Measurements from ENCODE around the gene ZNF48. TPM values are rescaled to one million over a fixed set of nuclear protein-coding genes. Genes with fewer than 3 reads are reported as not detected.

The ZNF48 gene
- total RNA-seq = 10.5 and 10.9 TPM in 2 replicates

DNA sequence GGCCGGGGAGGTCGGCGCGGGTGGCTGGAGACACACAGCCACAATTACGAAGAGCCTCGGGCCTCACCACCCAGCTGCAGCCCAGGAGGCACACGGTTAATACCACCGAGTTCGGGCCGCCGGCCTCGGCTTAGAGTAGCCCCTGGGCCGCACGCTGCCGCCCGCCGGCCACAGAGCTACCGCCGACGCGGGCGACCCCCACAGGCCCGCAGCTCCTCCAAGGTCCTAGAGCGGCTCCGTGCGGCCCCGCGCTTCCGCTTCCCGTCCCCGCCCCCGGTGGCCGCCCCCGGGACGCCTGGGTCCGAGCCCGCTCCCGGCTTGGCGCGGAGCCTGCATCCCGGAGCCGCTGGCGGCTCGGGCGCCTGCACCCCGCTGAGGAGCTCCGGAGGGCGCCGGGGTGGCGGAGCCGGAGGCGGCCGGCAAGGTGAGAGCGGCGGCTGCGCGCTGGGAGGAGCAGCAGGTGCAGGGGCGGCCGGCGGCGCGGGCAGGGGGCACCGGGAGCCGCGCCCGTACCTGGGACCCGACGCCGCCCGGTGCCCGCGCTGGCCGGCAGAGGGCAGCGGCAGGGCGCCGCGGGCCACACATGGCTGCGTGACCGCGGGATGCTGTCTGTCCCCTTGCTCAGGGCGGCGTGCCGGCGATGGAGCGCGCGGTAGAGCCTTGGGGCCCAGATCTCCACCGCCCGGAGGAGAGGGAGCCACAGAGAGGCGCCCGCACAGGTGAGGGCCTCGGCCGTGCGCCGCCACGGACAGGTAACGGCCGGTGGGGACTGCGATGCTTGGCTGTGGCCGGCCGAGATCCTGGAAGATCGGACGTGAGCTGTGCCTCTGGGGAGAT lies at the start of gene ZNF48:
TSS of gene ZNF48 (plus strand) at position 266 of the 837 bp plus-strand sequence. CDS start at position 641, 375 bp downstream.

GRCh38 chr16:30355144-30355953 lies 39.9 kb upstream of the ZNF48 start, which contains the start of gene CD2BP2:
Gene CD2BP2 (minus strand): TSS chr16:30355308. CDS start chr16:30354681, 627 bp downstream.

GRCh38 chr16:30370456-30371247 lies 24.6 kb upstream of the ZNF48 start, which contains the start of gene TBC1D10B:
Gene TBC1D10B (minus strand): TSS chr16:30370494. CDS start chr16:30370183, 311 bp downstream.

DNA sequence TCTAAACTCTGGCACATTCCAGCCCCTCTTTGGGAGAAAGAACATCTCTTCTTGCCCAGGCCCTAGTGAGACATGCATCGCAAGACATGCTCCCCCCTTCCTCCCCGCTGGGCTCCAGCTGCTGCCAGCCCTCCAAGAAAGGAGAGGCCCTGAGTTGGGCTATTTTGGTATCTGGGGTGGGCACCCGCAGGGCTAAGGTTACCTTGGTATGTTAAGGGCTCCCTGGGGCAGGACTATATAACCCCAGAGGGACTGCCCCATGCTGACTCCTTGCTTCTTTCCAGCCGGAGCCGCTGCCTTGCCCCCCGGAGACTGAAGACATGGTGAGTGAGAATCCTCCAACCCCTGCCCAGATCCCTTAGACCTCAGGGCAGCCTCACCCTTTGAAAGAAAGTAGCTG lies 20.7 kb upstream of the ZNF48 start, which contains the start of gene MYL11:
TSS of gene MYL11 (plus strand) at position 265 of the 400 bp plus-strand sequence. CDS start at position 321, 56 bp downstream.

GRCh38 chr16:30382111-30382881 lies 12.9 kb upstream of the ZNF48 start, which contains the start of gene SEPTIN1:
Gene SEPTIN1 (minus strand): TSS chr16:30382561. CDS start chr16:30382542, 19 bp downstream.

GRCh38 chr16:30407102-30407803 lies 12.0 kb downstream of the ZNF48 start, which contains the start of gene ZNF771:
Gene ZNF771 (plus strand): TSS chr16:30407606. CDS start chr16:30408054, 448 bp downstream.

DNA sequence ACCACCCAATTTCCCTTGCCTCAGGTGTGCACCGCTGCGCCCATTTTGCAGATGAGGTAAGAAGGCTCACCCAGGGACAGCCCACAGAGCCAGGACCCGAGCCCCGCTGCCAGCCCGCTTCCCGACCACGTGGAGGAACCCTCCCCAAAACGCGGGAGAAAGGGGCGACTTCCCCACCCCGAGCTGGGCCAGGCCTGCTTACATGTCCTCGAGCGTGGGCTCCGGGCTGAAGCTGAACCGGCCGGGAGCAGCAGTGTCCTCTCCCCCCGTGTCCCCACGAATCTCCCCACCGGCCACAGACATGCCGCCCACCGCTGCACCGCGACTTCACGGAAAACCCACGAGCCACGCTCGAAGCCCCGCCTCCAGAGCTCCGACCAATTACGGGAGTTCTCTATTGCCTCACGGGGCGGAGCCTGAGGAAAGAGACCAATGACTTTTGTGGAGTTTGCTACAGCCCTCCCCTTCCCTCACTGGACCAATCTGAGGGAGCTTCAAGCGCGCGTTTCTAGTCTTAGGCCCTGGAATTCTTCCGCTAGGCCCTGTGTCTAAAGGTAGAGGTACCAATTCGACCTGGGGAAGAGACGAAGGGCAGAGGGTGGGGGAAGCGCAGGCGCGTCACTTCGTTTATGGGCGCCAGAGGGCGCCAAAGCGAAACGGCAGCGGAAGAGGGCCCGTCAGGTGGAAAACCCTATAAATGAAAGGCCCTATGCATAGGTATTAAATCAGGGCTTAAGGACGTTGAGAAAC lies 34.6 kb downstream of the ZNF48 start, which contains the start of gene DCTPP1:
TSS of gene DCTPP1 (minus strand) at position 353 of the 750 bp plus-strand sequence. CDS start at position 303, 50 bp downstream.

DNA sequence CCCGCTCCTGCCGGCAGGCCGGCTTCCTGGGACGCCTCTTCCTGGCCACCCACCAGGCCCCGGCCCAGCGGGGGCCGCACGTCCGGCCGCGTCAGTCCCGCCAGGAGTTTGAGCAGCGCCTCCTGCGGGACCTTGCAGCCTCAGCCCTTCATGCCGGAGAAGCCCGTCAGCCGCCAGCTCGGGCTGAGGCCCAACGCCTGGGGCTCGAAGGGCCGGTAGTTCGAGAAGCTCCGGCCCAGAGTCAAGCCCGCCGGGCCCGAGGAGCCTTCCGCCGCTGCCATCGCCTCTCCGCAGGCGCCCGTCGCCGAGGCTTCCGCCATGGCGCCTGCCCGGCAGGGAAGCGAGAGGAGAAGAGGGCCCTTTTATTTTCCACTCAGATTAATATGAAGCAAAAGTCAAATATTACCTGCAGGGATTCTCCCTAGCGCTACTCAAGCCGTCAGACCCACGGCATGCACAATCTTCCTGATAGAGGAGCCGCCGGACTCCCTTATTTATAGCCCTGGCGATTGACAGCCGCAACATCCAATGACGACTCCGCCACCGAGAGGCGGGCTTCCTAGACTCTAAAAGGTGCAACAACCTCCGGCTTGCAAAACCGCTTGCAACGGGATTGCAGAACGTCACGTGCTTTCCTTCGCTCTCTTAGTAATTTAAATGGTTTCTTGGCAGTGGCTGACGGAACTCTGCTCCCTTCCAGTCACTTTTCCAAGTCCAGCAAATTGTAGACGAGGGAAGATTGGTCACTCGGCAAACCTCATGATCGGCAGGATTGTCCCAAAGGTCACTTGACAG lies 50.4 kb downstream of the ZNF48 start, which contains the start of gene SEPHS2:
TSS of gene SEPHS2 (minus strand) at position 467 of the 795 bp plus-strand sequence. CDS start at position 320, 147 bp downstream.

Small RNA genes lying within 50 kb of the gene (small RNA-seq; reads per million reads assigned to genes)
- gene RF00406 = 12.6 reads per million, percentile 93 among the genes with 10 or more reads in this experiment

Other genes with a start within 250 kb of the ZNF48 start
- gene CORO1A, start 211.8 kb upstream of the ZNF48 start, total RNA-seq = 3.8 and 4.0 TPM in 2 replicates
- 114 and 168 TPM in 2 replicates for gene BOLA2B, start 201.8 kb upstream of the ZNF48 start, total RNA-seq
- gene SLX1A, start 201.5 kb upstream of the ZNF48 start, total RNA-seq = 27.2 and 46.3 TPM in 2 replicates
- gene SULT1A3, start 196.2 kb upstream of the ZNF48 start, total RNA-seq = 4.4 and 4.5 TPM in 2 replicates
- gene NPIPB13, start 146.9 kb upstream of the ZNF48 start, total RNA-seq = 3.2 and 4.0 TPM in 2 replicates
- 29.5 and 30.5 TPM in 2 replicates for gene CD2BP2, start 40.1 kb upstream of the ZNF48 start, total RNA-seq
- 36.4 and 49.8 TPM in 2 replicates for gene TBC1D10B, start 24.9 kb upstream of the ZNF48 start, total RNA-seq
- gene MYL11, start 20.6 kb upstream of the ZNF48 start, total RNA-seq = not detected in 2 replicates
- under 0.01 and 0.50 TPM in 2 replicates for gene SEPTIN1, start 12.9 kb upstream of the ZNF48 start, total RNA-seq
- 7.4 and 7.6 TPM in 2 replicates for gene ZNF771, start 12.2 kb downstream of the ZNF48 start, total RNA-seq
- 46.0 and 51.1 TPM in 2 replicates for gene DCTPP1, start 34.6 kb downstream of the ZNF48 start, total RNA-seq
- gene SEPHS2, start 50.5 kb downstream of the ZNF48 start, total RNA-seq = 14.5 and 15.7 TPM in 2 replicates
- not detected in 2 replicates for gene ITGAL, start 77.3 kb downstream of the ZNF48 start, total RNA-seq
- 17.6 and 20.8 TPM in 2 replicates for gene ZNF768, start 131.1 kb downstream of the ZNF48 start, total RNA-seq
- gene ZNF747, start 139.4 kb downstream of the ZNF48 start, total RNA-seq = 5.7 and 9.0 TPM in 2 replicates
- 7.3 and 7.4 TPM in 2 replicates for gene ZNF764, start 163.0 kb downstream of the ZNF48 start, total RNA-seq
- gene ZNF688, start 176.3 kb downstream of the ZNF48 start, total RNA-seq = 4.5 and 5.9 TPM in 2 replicates
- 7.4 and 9.5 TPM in 2 replicates for gene ZNF785, start 190.3 kb downstream of the ZNF48 start, total RNA-seq
- 4.7 and 5.9 TPM in 2 replicates for gene ZNF689, start 215.0 kb downstream of the ZNF48 start, total RNA-seq